IMR-90 (cell line): ENCODE results near the gene NOX3. TPM values are rescaled to one million over a fixed set of nuclear protein-coding genes. Genes with fewer than 3 reads are reported as not detected.

ENCODE experiments used
- ATAC-seq: fragments of 200-7000 bp; cut with Tn5 transposase; 2 replicates; pipeline ENCODE4 v1.9.1; 2020; ENCODE audit warnings: low read depth, mild to moderate bottlenecking, moderate library complexity
- BruUV-seq: library from RNA; stranded (reverse); fragments of 400-500 nt; replicated peaks from 2 replicates; lab custom pipeline; 2021; lab: Mats Ljungman, UMichigan
- CTCF ChIA-PET: fragments of 300-600 bp; formaldehyde crosslinking; extraction: SDS; loops from one replicate; lab custom pipeline; 2021; ENCODE audit warnings: antibody characterized with exemption; lab: Yijun Ruan, JAX
- POLR2A ChIA-PET: fragments of 300-600 bp; sonication (Branson Sonifier 250); formaldehyde crosslinking; loops from one replicate; lab custom pipeline; 2022; ENCODE audit warnings: antibody characterized with exemption; ENCODE audit not compliant: unreplicated experiment; lab: Charles Lee
- DNase-seq: peaks from one replicate; pipeline ENCODE4 v3.0.0; 2013
- H2AFZ ChIP-seq: replicated peaks from 2 replicates; pipeline ENCODE3; 2013; ENCODE audit warnings: low read length, mild to moderate bottlenecking; ENCODE audit not compliant: poor library complexity
- H2AK5ac ChIP-seq: 2 replicates; pipeline ENCODE4 v1.6.1; 2013; ENCODE audit warnings: low read depth, low read length, inconsistent platforms
- H2AK9ac ChIP-seq: replicated peaks from 2 replicates; pipeline ENCODE3; 2013; ENCODE audit warnings: mild to moderate bottlenecking, low read depth, low read length, moderate library complexity; ENCODE audit not compliant: poor library complexity
- H2BK120ac ChIP-seq: 2 replicates; pipeline ENCODE4 v1.6.1; 2013; ENCODE audit warnings: low read depth, low read length, inconsistent platforms
- H2BK15ac ChIP-seq: 3 replicates; pipeline ENCODE4 v1.6.1; 2013; ENCODE audit warnings: low read depth, low read length, inconsistent platforms
- H2BK20ac ChIP-seq: 2 replicates; pipeline ENCODE4 v1.6.1; 2013; ENCODE audit warnings: low read depth, mild to moderate bottlenecking, inconsistent platforms, low read length, moderate library complexity
- H2BK5ac ChIP-seq: 2 replicates; pipeline ENCODE4 v1.6.1; 2013; ENCODE audit warnings: mild to moderate bottlenecking, low read depth, low read length, inconsistent platforms; ENCODE audit not compliant: poor library complexity, severe bottlenecking
- H3K14ac ChIP-seq: replicated peaks from 2 replicates; pipeline ENCODE4 v1.6.1; 2013; ENCODE audit warnings: low read depth, low read length, inconsistent platforms
- H3K18ac ChIP-seq: 2 replicates; pipeline ENCODE4 v1.6.1; 2013; ENCODE audit warnings: low read depth, low read length, control low read depth
- H3K23ac ChIP-seq: 2 replicates; pipeline ENCODE4 v1.6.1; 2013; ENCODE audit warnings: low read depth, low read length, inconsistent platforms
- H3K27ac ChIP-seq: 2 replicates; pipeline ENCODE4 v1.5.1; 2013; ENCODE audit warnings: mild to moderate bottlenecking, control low read depth, low read length; ENCODE audit not compliant: insufficient read depth
- H3K27me3 ChIP-seq: 2 replicates; pipeline ENCODE4 v1.6.1; 2013; ENCODE audit warnings: low read length; ENCODE audit not compliant: control insufficient read depth, insufficient read depth
- H3K36me3 ChIP-seq: 2 replicates; pipeline ENCODE4 v1.6.1; 2013; ENCODE audit warnings: low read length, mixed read lengths; ENCODE audit not compliant: control insufficient read depth, insufficient read depth
- H3K4ac ChIP-seq: 2 replicates; pipeline ENCODE4 v1.6.1; 2013; ENCODE audit warnings: low read depth, low read length, inconsistent platforms
- H3K4me1 ChIP-seq: 2 replicates; pipeline ENCODE4 v1.6.1; 2013; ENCODE audit warnings: low read length, mixed read lengths; ENCODE audit not compliant: control insufficient read depth, insufficient read depth
- H3K4me2 ChIP-seq: 2 replicates; pipeline ENCODE4 v1.6.1; 2013; ENCODE audit warnings: low read depth, mild to moderate bottlenecking, control low read depth, low read length, moderate library complexity
- H3K4me3 ChIP-seq: 2 replicates; pipeline ENCODE4 v1.5.1; 2013; ENCODE audit warnings: low read depth, mild to moderate bottlenecking, control low read depth, low read length, moderate library complexity; ENCODE audit not compliant: insufficient read depth
- H3K56ac ChIP-seq: 2 replicates; pipeline ENCODE4 v1.6.1; 2013; ENCODE audit warnings: low read length, inconsistent platforms; ENCODE audit not compliant: insufficient read depth; ENCODE audit errors: extremely low read depth
- H3K79me1 ChIP-seq, 2 experiments: 2 replicates each; pipeline ENCODE4 v1.6.1; 2013; ENCODE audit warnings: low read length in 2 of 2, inconsistent platforms in 1 of 2, low read depth in 1 of 2
- H3K9ac ChIP-seq: 2 replicates; pipeline ENCODE4 v1.6.1; 2013; ENCODE audit warnings: low read depth, low read length, control low read depth
- H3K9me1 ChIP-seq: 2 replicates; pipeline ENCODE4 v1.6.1; 2013; ENCODE audit warnings: low read length, inconsistent platforms; ENCODE audit not compliant: insufficient read depth
- H3K9me3 ChIP-seq: 2 replicates; pipeline ENCODE4 v1.6.1; 2013; ENCODE audit warnings: low read length; ENCODE audit not compliant: control insufficient read depth, insufficient read depth
- H4K20me1 ChIP-seq: 2 replicates; pipeline ENCODE4 v1.6.1; 2013; ENCODE audit warnings: low read length, inconsistent platforms; ENCODE audit not compliant: insufficient read depth
- H4K5ac ChIP-seq: 2 replicates; pipeline ENCODE4 v1.6.1; 2013; ENCODE audit warnings: mild to moderate bottlenecking, low read depth, low read length, control low read depth
- H4K8ac ChIP-seq, 2 experiments: 2 replicates each; pipeline ENCODE4 v1.6.1; 2013; ENCODE audit warnings: low read depth in 2 of 2, low read length in 2 of 2, control low read depth in 1 of 2, inconsistent platforms in 1 of 2
- H4K91ac ChIP-seq: 2 replicates; pipeline ENCODE4 v1.6.1; 2013; ENCODE audit warnings: low read depth, low read length, inconsistent platforms; ENCODE audit not compliant: insufficient read depth
- CTCF ChIP-seq: conservative IDR thresholded peaks from 2 replicates; pipeline ENCODE4 v1.5.1; 2012; ENCODE audit warnings: mild to moderate bottlenecking, low read depth, low read length, improper control_type of control experiment
- ELK1 ChIP-seq: fragments of 150-350 bp; IDR thresholded peaks from 2 replicates; pipeline ENCODE4 v1.6.1; 2016; ENCODE audit warnings: low read depth, mild to moderate bottlenecking, low read length, moderate library complexity, borderline replicate concordance
- FOS ChIP-seq: fragments of 150-350 bp; IDR thresholded peaks from 2 replicates; pipeline ENCODE4 v1.6.1; 2016; ENCODE audit warnings: low read depth, low read length
- NFE2L2 ChIP-seq: fragments of 150-350 bp; IDR thresholded peaks from 2 replicates; pipeline ENCODE4 v1.6.1; 2016; ENCODE audit warnings: low read depth, mild to moderate bottlenecking, low read length
- SMC3 ChIP-seq: fragments of 150-350 bp; IDR thresholded peaks from 2 replicates; pipeline ENCODE4 v1.6.1; 2016; ENCODE audit warnings: low read depth, mild to moderate bottlenecking, antibody characterized with exemption, low read length, moderate library complexity
- WGBS, 2 experiments: methylation state at CpG; one replicate each; pipeline versions ENCODE4 v1.1.5 to v1.1.7; 2013; ENCODE audit warnings: missing lambda C conversion rate in 2 of 2; ENCODE audit not compliant: insufficient read length in 1 of 2; ENCODE audit errors: extremely low coverage in 2 of 2; 5-methylcytosine and 5-hydroxymethylcytosine counted together
- dilution Hi-C: fragments of 300-500 bp; cut with HindIII; formaldehyde crosslinking; loops from one replicate; pipeline ENCODE4 v1.14.3; 2018; ENCODE audit warnings: low sequenced_read_pairs; ENCODE audit not compliant: unreplicated experiment
- in situ Hi-C: fragments of 300-500 bp; cut with MboI; formaldehyde crosslinking; loops from 3 replicates; pipeline ENCODE4 v1.14.3; 2019; ENCODE audit warnings: low sequenced_read_pairs, inconsistent platforms, mixed read lengths
- intact Hi-C: fragments of 100-400 bp; cut with micrococcal nuclease; formaldehyde crosslinking; loops from 2 replicates; pipeline ENCODE4 v1.10.0; 2022
- polyA plus RNA-seq, 3 experiments: library from polyadenylated mRNA; depleted of rRNA; stranded (reverse); fragments of >200 nt; gene quantifications; 2 replicates each; pipeline ENCODE4 v1.2.3, GENCODE V29; 2012; ENCODE audit warnings: low replicate concordance in 1 of 3
- total RNA-seq: library from RNA; depleted of rRNA; stranded (reverse); fragments of >200 nt; gene quantifications from 2 replicates; pipeline ENCODE4 v1.2.3, GENCODE V29; 2012

The NOX3 gene
- total and polyA plus RNA-seq, 2 of the 4 experiments (the other 2 are of a cell fraction) = not detected

- dilution Hi-C loops (no loop called here), intact Hi-C loops (no loop called here), in situ Hi-C loops (no loop called here)
- no peaks in the 10 kb centered on the region for H3K79me1 ChIP-seq
- H3K18ac ChIP-seq = no peak overlapping the region
- H3K23ac ChIP-seq = no peak overlapping the region
- no peak overlapping the region for H3K56ac ChIP-seq
- H3K4me2 ChIP-seq = no peak overlapping the region
- H2AK5ac ChIP-seq = no peak overlapping the region
- H2BK5ac ChIP-seq = no peak overlapping the region
- BruUV-seq = no TSS peak
- H3K9ac ChIP-seq = no peak overlapping the region
- H3K36me3 ChIP-seq = no peaks in the 10 kb centered on the region
- ChIA-PET POLR2A (no interaction called here), CTCF (no interaction called here)
- H4K8ac ChIP-seq = no peak overlapping the region
- no peak overlapping the region for H3K4me3 ChIP-seq
- no peak overlapping the region for H3K14ac ChIP-seq
- H3K9me1 ChIP-seq = no peaks in the 10 kb centered on the region; the same call in 1 of the 2 replicates
- no peaks in the 10 kb centered on the region for H3K9me3 ChIP-seq
- no peak overlapping the region for H3K27ac ChIP-seq
- no peak overlapping the region for H4K5ac ChIP-seq
- H2AK9ac ChIP-seq = no peak overlapping the region
- WGBS, 2 experiments = no CpG with 5 or more reads among the region's 1 CpG
- H2AFZ ChIP-seq = no peak overlapping the region
- H2BK20ac ChIP-seq = no peak overlapping the region
- H3K27me3 ChIP-seq = no peaks in the 10 kb centered on the region
- ATAC-seq (no peak), DNase-seq (no peak)
- TF ChIP-seq SMC3 (no peak), ELK1 (no peak), CTCF (no peak), FOS (no peak), NFE2L2 (no peak)
- H2BK120ac ChIP-seq = no peak overlapping the region
- H4K20me1 ChIP-seq = no peaks in the 10 kb centered on the region
- no peaks in the 10 kb centered on the region for H3K4me1 ChIP-seq
- H2BK15ac ChIP-seq = no peak overlapping the region
- H3K4ac ChIP-seq = no peak overlapping the region
- H4K91ac ChIP-seq = no peak overlapping the region
Measured at GRCh38 chr6:155406801-155407200, 48.8 kb downstream of the NOX3 start.
